Ovary (tissue), 9 donors: ENCODE measurements around the gene SCPEP1. TPM values are rescaled to one million over a fixed set of nuclear protein-coding genes. Genes with fewer than 3 reads are reported as not detected.
A peak's percentile ranks its signal among the peaks of the same experiment; 100 is the strongest.
"Not testable (repeated sequence)": the region's sequence is repeated elsewhere in the genome, so short reads cannot be mapped to it uniquely, and the experiment has no call there.

Experiments
- DNase-seq, 5 donors: peaks; one replicate each; pipeline ENCODE4 v3.0.0-alpha.2; 2019 to 2020
- H3K27ac ChIP-seq, 2 donors: fragments of 200-600 bp; one replicate each; pipeline versions ENCODE4 v1.5.1 to v1.8.0; 2019 to 2022
- H3K27me3 ChIP-seq: fragments of 200-600 bp; one replicate; pipeline ENCODE4 v1.8.0; 2022
- H3K36me3 ChIP-seq: fragments of 200-600 bp; sonication (generic); one replicate; pipeline ENCODE4 v1.5.1; 2019
- H3K4me1 ChIP-seq: one replicate; pipeline ENCODE4 v1.8.1; 2013; ENCODE audit warnings: mild to moderate bottlenecking, moderate library complexity; ENCODE audit not compliant: insufficient read depth
- H3K4me3 ChIP-seq: fragments of 200-600 bp; sonication (generic); one replicate; pipeline ENCODE4 v1.5.1; 2017
- H3K9me3 ChIP-seq, 2 donors: fragments of 200-600 bp in 1 of 2; sonication (generic) in 1 of 2; one replicate each; pipeline versions ENCODE4 v1.5.1 to v1.8.1; 2013 to 2019; ENCODE audit warnings: mild to moderate bottlenecking in 1 of 2, moderate library complexity in 1 of 2
- CTCF ChIP-seq, 3 donors: fragments of 450-650 bp in 2 of 3; fragments of 200-600 bp in 1 of 3; IDR thresholded peaks; one replicate each; pipeline versions ENCODE4 v1.5.1 to v1.8.0; 2016 to 2022; ENCODE audit warnings: antibody characterized with exemption in 3 of 3, mild to moderate bottlenecking in 1 of 3
- EP300 ChIP-seq: sonication (generic); formaldehyde crosslinking; IDR thresholded peaks from one replicate; pipeline ENCODE4 v1.6.1; 2017; ENCODE audit warnings: antibody characterized with exemption
- POLR2A ChIP-seq: fragments of 450-650 bp; IDR thresholded peaks from one replicate; pipeline ENCODE4 v1.6.1; 2017; ENCODE audit warnings: antibody characterized with exemption, mild to moderate bottlenecking, moderate library complexity
- WGBS, 3 donors: extraction: QIAGEN DNeasy Blood & Tissue Kit in 1 of 3; methylation state at CpG; one replicate each; pipeline versions ENCODE4 v1.1.5 to v1.1.7; 2013 to 2017; 5-methylcytosine and 5-hydroxymethylcytosine counted together
- intact Hi-C, 4 donors: fragments of 100-400 bp; cut with DNase I; formaldehyde crosslinking; loops; one replicate each; pipeline versions ENCODE4 v1.11.0 to v1.15.1; 2022 to 2023
- polyA plus RNA-seq, 2 donors: library from polyadenylated mRNA; stranded (reverse); fragments of 200-250 nt in 1 of 2; fragments of 350-450 nt in 1 of 2; fragmentation: Illumina TruSeq in 1 of 2; extraction: RNeasy Lipid Tissue Mini Kit (QIAGEN cat#74804) in 1 of 2; gene quantifications; one replicate each; pipeline ENCODE4 v1.2.3, GENCODE V29; 2013 to 2014
- total RNA-seq, 7 donors: library from RNA; depleted of rRNA in 2 of 7; stranded (reverse); fragments of >200 nt in 2 of 7; fragmentation: NEBNext Ultra II Directional in 3 of 7; extraction: Animal tissue kit (Norgen Biotek cat#: 25700) in 3 of 7; gene quantifications; one replicate each; pipeline versions ENCODE4 v1.1.0 to v1.2.4, GENCODE V29; 2016 to 2023
- donor health status: DM: no; HTN: no; CAD: no; lungs with moderate emphysema.
- donor health status: DM: no; HTN: no; CAD: no.
- donor health status: Bipolar disorder and iron deficiency.
- donor health status: DM: yes; HTN: yes; CAD: no.
- donor health status: DM: no; HTN: no; CAD: no.
- donor health status: DM: yes; HTN: yes; CAD: no.

SCPEP1 gene
- total and polyA plus RNA-seq, 9 donors: 36.5 to 180 (median 58.7) TPM

- Histone ChIP-seq H3K27ac (no peak overlapping the region), H3K27me3 (no peaks in the 10 kb centered on the region), H3K36me3 (no peaks in the 10 kb centered on the region), H3K4me1 (no peaks in the 10 kb centered on the region), H3K9me3 (no peaks in the 10 kb centered on the region), H3K4me3 (no peak overlapping the region)
- no peak for DNase-seq
- TF ChIP-seq POLR2A (no peak), EP300 (no peak), CTCF (IDR thresholded peaks at IDR 0.05) (no peak)
- 77 to 82% (median 78%) methylated on average over 6 of the region's 6 CpGs for WGBS, 3 donors
- intact Hi-C loops: loop anchor here (5.0 to 10.0 kb wide), 4 partner anchors 62 to 1410 kb away; no protein-coding TSS in a partner anchor
Measured at GRCh38 chr17:56936697-56937322, 41.1 kb upstream of the SCPEP1 start.

- no peak for DNase-seq
- no peak overlapping the region for H3K27ac ChIP-seq
- no peak overlapping the region for H3K4me3 ChIP-seq
- H3K27me3 ChIP-seq: no peaks in the 10 kb centered on the region
- intact Hi-C loops: loop anchor here (5.0 to 10.0 kb wide), 4 partner anchors 63 to 1410 kb away; no protein-coding TSS in a partner anchor
- TF ChIP-seq POLR2A (no peak), CTCF (IDR thresholded peaks at IDR 0.05) (no peak), EP300 (no peak)
- no peaks in the 10 kb centered on the region for H3K9me3 ChIP-seq
- 67 to 86% (median 70%) methylated on average over 2 of the region's 2 CpGs for WGBS, 3 donors
- H3K4me1 ChIP-seq: no peaks in the 10 kb centered on the region
- no peaks in the 10 kb centered on the region for H3K36me3 ChIP-seq
Measured at GRCh38 chr17:56937687-56938086, 40.2 kb upstream of the SCPEP1 start.

- not testable (repeated sequence) for H3K27ac ChIP-seq, H3K36me3 ChIP-seq, DNase-seq, H3K4me1 ChIP-seq, H3K4me3 ChIP-seq, H3K27me3 ChIP-seq, H3K9me3 ChIP-seq
- intact Hi-C loops: loop anchor here (5.0 to 10.0 kb wide), 4 partner anchors 63 to 1411 kb away; no protein-coding TSS in a partner anchor
- WGBS, 3 donors: 85 to 86% (median 85%) methylated on average over 5 of the region's 5 CpGs
Measured at GRCh38 chr17:56938206-56938605, 39.7 kb upstream of the SCPEP1 start.

- Histone ChIP-seq H3K4me3 (no peak overlapping the region), H3K27me3 (no peaks in the 10 kb centered on the region), H3K27ac (no peak overlapping the region), H3K36me3 (no peaks in the 10 kb centered on the region), H3K4me1 (no peaks in the 10 kb centered on the region), H3K9me3 (no peaks in the 10 kb centered on the region)
- no peak for DNase-seq
- intact Hi-C loops: loop anchor here (5.0 to 10.0 kb wide), 5 partner anchors 65 to 1413 kb away; no protein-coding TSS in a partner anchor
- 53 to 57% (median 57%) methylated on average over 11 of the region's 11 CpGs for WGBS, 3 donors
- TF ChIP-seq EP300: no peak
- TF ChIP-seq CTCF (IDR thresholded peaks at IDR 0.05): peak in 2 of 3 donors; percentile 38 to 43
Measured at GRCh38 chr17:56939869-56940484, 38.0 kb upstream of the SCPEP1 start.
